GM19468 (cell line): Measurements from ENCODE around the gene CPT1B.
"Not testable (repeated sequence)": the region's sequence is repeated elsewhere in the genome, so short reads cannot be mapped to it uniquely, and the experiment has no call there.

ENCODE experiments used
- ATAC-seq: cut with Tn5 transposase; IDR thresholded peaks from one replicate; pipeline ENCODE4 v1.9.1; 2021; ENCODE audit warnings: mild to moderate bottlenecking, moderate library complexity, moderate number of reproducible peaks; ENCODE audit not compliant: unreplicated experiment; ENCODE audit errors: extremely low read depth

The CPT1B gene

GRCh38 chr22:50577987-50578775 lies at the start of gene CPT1B:
TSS of gene CPT1B (minus strand) at chr22:50578427. CDS start at chr22:50577915, 512 bp downstream.
- ATAC-seq = no peak

GRCh38 chr22:50626850-50627641 lies 48.8 kb upstream of the CPT1B start:
- ATAC-seq = no peak

DNA sequence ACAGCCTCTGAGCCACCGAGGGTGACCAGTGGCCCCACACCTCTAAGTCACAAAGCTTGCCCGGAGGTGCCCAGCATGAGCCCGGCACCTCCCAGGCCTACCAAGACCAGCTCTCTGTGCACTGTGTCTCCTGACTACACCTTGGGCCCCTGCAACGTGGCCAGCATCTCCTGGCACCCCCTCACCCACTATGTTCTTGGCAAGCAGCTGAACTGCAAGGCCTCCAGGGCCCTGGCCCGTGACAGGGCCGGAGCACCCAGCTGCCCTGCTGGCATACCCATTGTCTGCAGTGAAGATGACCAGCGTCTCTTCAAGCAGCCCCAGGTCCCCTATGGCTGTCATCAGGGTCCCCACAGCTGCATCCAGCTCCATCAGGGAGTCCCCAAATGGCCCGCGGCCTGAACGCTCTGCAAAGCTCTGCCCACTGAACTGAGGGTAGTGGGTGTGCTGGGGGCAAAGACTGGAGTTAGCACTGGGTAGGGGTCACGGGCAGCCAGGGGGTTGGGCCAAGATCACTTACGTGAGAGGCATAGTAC lies 48.2 kb upstream of the CPT1B start:
- no peak for ATAC-seq

DNA sequence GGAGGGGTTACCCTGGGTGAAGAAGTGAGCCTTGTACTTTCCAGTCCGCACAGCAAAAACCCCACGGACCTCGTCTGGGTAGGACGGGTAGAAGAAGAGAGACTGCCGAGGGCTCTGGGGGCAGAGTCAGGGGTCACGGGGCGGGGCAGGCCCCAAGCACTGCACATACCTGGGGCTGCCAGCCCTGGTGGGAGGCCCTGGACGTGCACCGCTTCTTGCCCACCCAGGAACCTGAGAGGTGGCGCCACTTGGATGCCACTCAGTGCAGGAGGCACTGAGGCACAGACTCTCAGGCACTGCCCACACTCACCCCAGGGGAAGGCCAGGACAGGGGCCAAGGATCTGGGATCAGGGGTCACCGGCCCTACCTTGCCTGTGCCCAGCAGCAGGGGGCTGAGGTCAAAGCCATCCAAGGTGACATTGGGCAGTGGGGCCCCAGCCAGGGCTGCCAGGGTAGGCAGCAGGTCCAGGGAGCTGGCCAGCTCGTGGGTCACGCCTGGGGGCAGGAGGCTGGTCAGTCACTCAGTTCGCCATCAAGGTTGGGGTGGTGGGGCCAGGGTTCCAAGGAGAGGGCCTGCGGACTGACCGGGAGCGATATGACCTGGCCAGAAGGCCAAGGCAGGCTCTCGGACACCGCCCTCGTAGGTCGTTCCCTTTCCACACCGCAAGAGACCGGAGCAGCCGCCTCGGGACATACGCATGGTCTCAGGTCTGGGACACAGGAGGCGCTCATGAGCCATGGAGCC lies 47.5 kb upstream of the CPT1B start:
- ATAC-seq = no peak

DNA sequence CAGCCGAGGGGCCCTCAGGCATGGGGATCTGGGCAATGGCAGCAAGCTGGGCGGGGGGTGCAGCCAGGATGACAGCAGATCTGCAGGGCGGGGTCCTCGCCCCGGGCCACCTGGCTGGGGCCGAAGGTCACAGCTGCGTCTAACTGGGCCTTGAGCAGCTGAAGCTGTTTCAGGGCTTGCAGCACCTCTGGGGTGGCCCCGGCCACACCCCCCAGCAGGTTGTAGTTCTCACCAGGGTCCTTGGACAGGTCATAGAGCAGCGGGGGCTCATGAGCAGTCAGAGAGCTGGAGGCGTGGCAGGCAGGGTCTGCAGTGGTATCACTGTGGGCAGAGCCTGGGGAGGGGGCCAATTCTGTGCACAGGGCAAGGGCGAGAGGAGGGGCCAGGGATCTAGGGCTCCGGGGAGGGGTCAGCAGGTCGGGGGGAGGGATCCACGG lies 46.9 kb upstream of the CPT1B start:
- no peak for ATAC-seq

DNA sequence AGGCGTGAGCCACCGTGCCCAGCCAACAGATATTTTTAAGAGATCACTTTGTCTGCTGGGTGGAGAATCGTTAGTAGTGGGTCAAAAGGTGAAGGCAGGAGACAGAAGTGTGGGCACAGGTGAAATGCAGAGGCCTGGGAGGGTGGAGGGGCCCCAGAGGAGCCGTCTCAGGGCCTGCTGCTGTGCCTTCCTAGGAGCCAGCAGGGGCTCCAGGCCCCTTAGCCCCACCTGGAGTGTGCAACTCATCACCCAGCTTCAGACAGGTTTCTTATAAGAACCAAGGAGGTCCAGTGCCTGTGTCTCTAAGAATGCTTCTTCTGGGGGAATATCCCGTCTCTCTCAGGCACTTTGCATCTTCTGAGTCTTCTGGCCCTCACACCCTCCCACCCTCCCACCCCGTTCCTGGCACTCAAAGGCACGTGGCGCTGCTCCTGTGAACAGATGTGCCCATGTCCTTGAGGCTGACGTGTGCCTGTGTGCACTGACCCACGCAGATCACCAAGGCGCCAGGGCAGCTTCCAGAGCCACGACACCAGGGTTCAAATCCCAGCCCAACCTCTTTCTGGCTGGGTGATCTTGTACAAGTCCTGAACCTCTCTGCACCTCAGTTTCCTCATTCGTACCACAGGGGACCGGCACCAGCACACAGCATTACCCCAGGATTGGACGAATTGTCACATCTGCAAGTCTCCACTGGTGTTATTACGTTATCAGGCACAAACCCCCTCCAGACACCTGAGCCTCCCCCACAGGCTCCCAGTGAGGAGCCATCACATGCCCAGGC lies 46.3 kb upstream of the CPT1B start:
- ATAC-seq = no peak

GRCh38 chr22:50622723-50623327 lies 44.6 kb upstream of the CPT1B start:
- ATAC-seq = no peak

DNA sequence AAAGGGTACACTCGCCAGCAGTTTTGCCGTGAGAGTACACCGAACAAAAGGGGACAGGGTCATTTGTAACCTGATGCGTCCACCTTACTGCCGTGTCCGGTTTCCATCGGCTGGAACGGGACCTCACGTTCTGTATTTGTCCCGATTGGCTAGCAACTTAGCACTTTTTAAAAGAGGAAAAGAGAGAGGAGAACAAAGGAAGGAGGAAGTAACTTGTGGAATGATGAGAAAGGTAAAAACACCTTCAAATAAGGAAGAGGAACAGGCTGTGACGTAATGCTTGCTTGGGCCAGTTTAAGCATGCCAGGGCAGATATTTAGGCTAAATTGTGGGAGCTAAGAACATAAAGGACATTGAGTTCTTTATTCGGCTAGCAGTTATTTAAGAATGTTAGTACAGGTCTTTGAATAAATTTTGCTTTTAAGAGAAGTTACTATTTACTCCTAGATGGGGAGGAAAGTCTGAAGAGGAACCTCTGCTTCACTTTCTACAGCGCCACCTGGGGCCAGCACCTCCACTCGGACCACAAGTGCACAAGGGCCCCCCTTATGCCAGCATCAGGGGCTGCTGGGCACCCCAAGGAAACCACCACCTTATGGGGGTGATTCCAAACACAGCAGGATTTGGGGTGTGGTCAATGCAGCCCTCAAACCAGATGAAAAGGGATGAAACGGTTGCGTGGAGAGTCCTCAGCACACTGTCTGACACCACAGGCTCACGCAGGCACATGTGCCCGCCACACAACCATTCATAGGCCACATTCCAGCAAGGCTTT lies 43.9 kb upstream of the CPT1B start:
- ATAC-seq = no peak

- no peak for ATAC-seq
Observed at GRCh38 chr22:50621356-50621880, 43.2 kb upstream of the CPT1B start.

GRCh38 chr22:50620593-50621355 lies 42.5 kb upstream of the CPT1B start:
- ATAC-seq = no peak

- ATAC-seq = not testable (repeated sequence)
Observed at GRCh38 chr22:50614296-50614695, 36.1 kb upstream of the CPT1B start.

- ATAC-seq = no peak
Observed at GRCh38 chr22:50613291-50613981, 35.2 kb upstream of the CPT1B start.

GRCh38 chr22:50612528-50613221 lies 34.4 kb upstream of the CPT1B start:
- ATAC-seq = no peak

GRCh38 chr22:50612168-50612527 lies 33.9 kb upstream of the CPT1B start:
- ATAC-seq = no peak

- ATAC-seq = no peak
Observed at GRCh38 chr22:50611341-50612060, 33.3 kb upstream of the CPT1B start.

DNA sequence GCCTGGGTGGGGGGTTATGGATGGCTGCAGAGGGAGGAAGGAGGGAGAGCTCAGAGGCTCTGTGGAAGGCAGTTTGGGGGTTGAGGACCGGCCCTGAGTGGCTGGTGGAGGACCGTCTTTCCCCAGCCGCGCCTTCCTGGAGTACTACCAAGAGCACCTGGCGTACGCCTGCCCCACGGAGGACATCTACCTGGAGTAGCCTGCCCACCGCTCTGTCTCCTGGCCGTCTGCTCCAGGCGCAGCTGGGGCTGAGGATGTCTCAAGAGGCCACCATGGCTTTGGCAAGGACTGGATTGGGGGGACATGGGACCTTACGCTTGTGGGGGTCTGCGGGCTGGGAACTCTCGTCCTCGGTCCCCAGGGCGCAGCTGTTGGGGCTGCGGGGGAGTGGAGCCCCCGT lies 32.4 kb upstream of the CPT1B start:
- ATAC-seq = no peak
